ENCODE results near the gene ZC3H15.

The ZC3H15 gene

DNA sequence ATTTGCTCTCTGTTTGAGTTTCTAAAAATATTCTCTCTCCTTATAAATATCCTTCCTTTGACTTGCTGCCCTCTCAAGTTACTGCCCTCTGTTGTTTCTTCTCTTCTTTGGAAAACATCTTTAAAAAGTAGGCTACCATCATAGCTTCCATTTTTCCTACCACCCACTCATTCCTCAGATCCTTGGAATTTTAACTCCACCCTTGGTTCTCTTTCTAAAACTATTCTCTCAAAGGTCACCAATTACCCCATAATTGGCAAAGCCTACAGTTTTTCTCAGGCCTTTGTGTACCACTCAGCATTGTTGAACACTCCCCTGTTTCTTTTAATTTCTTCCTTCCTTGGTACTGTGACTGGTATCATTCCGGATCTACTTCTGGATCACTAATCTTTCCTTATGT, 60.8 kb downstream of the ZC3H15 start:
- Histone ChIP-seq H3K36me3 (ENCODE audit: control insufficient read depth, low read length) (no peaks in the 10 kb centered on the region), H3K9me3 (ENCODE audit: control insufficient read depth, insufficient read depth, low read length) (no peaks in the 10 kb centered on the region), H3F3A (ENCODE audit: control insufficient read depth, insufficient read depth) (no peaks in the 10 kb centered on the region), H3K79me2 (ENCODE audit: control insufficient read depth, low read length) (no peaks in the 10 kb centered on the region), H3K9me2 (replicated peaks; ENCODE audit: control insufficient read depth, low read length) (no peaks in the 10 kb centered on the region), H3K4me3 (ENCODE audit: low read length) (no peak overlapping the region), H3K27me3 (ENCODE audit: control insufficient read depth, low read length) (no peaks in the 10 kb centered on the region), H3K27ac (ENCODE audit: low read depth, low read length) (no peak overlapping the region), H3K4me1 (ENCODE audit: control insufficient read depth, low read length) (no peaks in the 10 kb centered on the region), H4K20me1 (ENCODE audit: control insufficient read depth, insufficient read depth, low read depth, low read length) (no peaks in the 10 kb centered on the region), H3K4me2 (ENCODE audit: low read length) (no peak overlapping the region)
- no peak for TF ChIP-seq EZH2phosphoT487 (IDR thresholded peaks at IDR 0.05; ENCODE audit: borderline replicate concordance, low read length)

DNA sequence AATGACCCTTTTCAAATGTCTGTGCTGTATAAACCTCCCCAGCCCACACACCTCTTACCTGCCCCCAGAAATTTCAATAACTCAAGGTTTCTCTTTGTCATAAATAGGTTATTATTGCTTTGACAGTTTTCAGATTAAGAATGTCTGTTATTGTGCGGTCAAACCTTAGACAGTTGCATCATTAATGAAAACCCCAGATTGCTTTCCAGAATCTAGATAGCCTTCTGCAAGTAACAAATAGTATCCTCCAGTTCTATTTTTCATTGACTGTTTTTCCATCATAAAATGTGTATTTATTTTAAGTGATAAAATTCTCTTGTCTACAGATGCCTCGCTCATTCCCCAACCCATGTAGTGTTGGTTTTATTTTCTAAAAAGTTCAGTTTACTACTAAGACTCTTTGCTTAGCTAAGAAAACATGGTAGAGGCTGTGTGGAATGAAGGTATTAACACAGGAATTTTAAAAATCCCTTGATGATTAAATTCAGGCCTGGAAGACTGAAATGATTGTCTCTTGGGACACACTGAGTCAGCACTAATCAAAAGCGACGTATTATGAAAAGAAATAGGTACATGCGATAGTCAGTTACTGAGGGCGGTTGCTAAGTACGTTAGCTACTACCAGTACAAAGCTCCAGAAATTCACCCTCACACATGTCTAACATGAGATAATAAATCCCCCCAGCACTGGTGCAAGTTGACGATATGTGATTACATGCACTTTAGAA, 65.4 kb downstream of the ZC3H15 start:
- no peak overlapping the region for H3K27ac ChIP-seq (ENCODE audit: low read depth, low read length)
- no peaks in the 10 kb centered on the region for H3F3A ChIP-seq (ENCODE audit: control insufficient read depth, insufficient read depth)
- no peak overlapping the region for H3K4me3 ChIP-seq (ENCODE audit: low read length)
- H3K79me2 ChIP-seq (ENCODE audit: control insufficient read depth, low read length), result no peaks in the 10 kb centered on the region
- no peaks in the 10 kb centered on the region for H3K4me1 ChIP-seq (ENCODE audit: control insufficient read depth, low read length)
- TF ChIP-seq, protein P1, sequence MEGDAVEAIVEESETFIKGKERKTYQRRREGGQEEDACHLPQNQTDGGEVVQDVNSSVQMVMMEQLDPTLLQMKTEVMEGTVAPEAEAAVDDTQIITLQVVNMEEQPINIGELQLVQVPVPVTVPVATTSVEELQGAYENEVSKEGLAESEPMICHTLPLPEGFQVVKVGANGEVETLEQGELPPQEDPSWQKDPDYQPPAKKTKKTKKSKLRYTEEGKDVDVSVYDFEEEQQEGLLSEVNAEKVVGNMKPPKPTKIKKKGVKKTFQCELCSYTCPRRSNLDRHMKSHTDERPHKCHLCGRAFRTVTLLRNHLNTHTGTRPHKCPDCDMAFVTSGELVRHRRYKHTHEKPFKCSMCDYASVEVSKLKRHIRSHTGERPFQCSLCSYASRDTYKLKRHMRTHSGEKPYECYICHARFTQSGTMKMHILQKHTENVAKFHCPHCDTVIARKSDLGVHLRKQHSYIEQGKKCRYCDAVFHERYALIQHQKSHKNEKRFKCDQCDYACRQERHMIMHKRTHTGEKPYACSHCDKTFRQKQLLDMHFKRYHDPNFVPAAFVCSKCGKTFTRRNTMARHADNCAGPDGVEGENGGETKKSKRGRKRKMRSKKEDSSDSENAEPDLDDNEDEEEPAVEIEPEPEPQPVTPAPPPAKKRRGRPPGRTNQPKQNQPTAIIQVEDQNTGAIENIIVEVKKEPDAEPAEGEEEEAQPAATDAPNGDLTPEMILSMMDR (IDR thresholded peaks at IDR 0.05; ENCODE audit: low read depth, low read length, poor library complexity, severe bottlenecking), result no peak
- TF ChIP-seq EZH2phosphoT487 (IDR thresholded peaks at IDR 0.05; ENCODE audit: borderline replicate concordance, low read length), result no peak
- no peak overlapping the region for H3K4me2 ChIP-seq (ENCODE audit: low read length)
- no peaks in the 10 kb centered on the region for H3K9me3 ChIP-seq (ENCODE audit: control insufficient read depth, insufficient read depth, low read length)
- H3K36me3 ChIP-seq (ENCODE audit: control insufficient read depth, low read length), result no peaks in the 10 kb centered on the region
- no peaks in the 10 kb centered on the region for H3K9me2 ChIP-seq (replicated peaks; ENCODE audit: control insufficient read depth, low read length)
- no peaks in the 10 kb centered on the region for H4K20me1 ChIP-seq (ENCODE audit: control insufficient read depth, insufficient read depth, low read depth, low read length)
- no peaks in the 10 kb centered on the region for H3K27me3 ChIP-seq (ENCODE audit: control insufficient read depth, low read length)

DNA sequence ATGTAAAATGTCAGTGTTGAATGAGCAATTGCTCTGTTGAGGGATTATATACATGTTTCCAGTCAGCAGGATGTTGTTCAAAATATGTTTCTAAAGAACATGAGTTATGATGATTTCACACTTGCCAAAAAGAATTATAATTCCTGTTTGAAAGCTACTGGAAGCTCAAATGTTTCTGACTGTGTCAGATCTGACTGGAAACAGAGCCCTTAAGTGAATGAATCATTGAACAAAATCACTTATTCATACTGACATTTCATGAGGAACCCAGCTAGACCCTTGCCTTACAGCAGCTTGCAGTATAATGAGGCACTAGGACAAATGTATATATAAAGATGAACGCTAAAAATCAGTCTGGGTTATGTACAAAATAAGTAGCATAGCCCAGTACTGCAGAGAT, 68.4 kb downstream of the ZC3H15 start:
- Histone ChIP-seq H3K9me2 (replicated peaks; ENCODE audit: control insufficient read depth, low read length) (no peaks in the 10 kb centered on the region; the same call in 1 of the 2 replicates), H4K20me1 (ENCODE audit: control insufficient read depth, insufficient read depth, low read depth, low read length) (no peaks in the 10 kb centered on the region), H3K27me3 (ENCODE audit: control insufficient read depth, low read length) (no peaks in the 10 kb centered on the region), H3K4me1 (ENCODE audit: control insufficient read depth, low read length) (no peaks in the 10 kb centered on the region), H3K79me2 (ENCODE audit: control insufficient read depth, low read length) (no peaks in the 10 kb centered on the region), H3K36me3 (ENCODE audit: control insufficient read depth, low read length) (no peaks in the 10 kb centered on the region), H3K4me2 (ENCODE audit: low read length) (no peak overlapping the region), H3K27ac (ENCODE audit: low read depth, low read length) (no peak overlapping the region), H3K4me3 (ENCODE audit: low read length) (no peak overlapping the region), H3F3A (ENCODE audit: control insufficient read depth, insufficient read depth) (no peaks in the 10 kb centered on the region), H3K9me3 (ENCODE audit: control insufficient read depth, insufficient read depth, low read length) (no peaks in the 10 kb centered on the region)
- no peak for TF ChIP-seq EZH2phosphoT487 (IDR thresholded peaks at IDR 0.05; ENCODE audit: borderline replicate concordance, low read length)
- TF ChIP-seq, protein P1 (IDR thresholded peaks at IDR 0.05; ENCODE audit: low read depth, low read length, poor library complexity, severe bottlenecking), result no peak

DNA sequence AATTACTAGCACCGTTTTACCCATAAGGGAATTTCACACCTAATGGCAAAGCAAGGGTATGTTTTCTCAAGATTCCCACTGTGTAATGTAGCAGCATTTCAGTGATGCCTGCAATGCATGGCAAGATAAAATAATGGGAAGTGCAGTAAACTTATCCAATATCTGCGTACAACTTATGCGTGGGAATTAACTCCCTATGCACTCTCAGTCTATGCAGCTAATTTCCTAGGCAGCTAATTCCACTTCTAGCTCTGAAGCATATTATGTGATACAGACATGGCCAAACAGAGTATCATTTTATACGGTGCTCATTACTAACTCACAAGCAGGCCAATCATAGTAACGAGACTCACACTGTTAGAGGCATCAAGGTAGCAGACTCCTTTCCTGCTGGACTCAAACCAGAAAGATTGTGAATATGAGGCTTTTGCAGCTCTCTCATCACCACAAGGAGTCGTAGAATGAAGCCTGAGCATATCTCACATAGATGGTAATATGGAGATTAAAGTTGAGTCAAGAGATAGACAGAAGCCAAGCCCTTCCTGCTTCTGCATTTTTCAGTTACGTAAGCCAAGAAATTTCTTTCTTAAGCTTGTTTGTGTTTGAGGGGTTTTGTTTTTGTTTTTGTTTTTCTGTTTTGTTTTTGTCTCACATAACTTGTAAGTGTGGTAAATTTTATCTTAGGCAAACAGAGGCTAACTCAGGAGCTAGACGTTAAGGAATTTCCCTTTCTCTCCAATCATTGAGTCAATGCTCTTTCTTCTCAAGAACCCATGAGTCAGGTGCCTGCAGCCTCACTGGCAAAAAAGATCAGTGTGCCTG, 69.0 kb downstream of the ZC3H15 start:
- no peaks in the 10 kb centered on the region for H4K20me1 ChIP-seq (ENCODE audit: control insufficient read depth, insufficient read depth, low read depth, low read length)
- H3K79me2 ChIP-seq (ENCODE audit: control insufficient read depth, low read length), result no peaks in the 10 kb centered on the region
- H3K36me3 ChIP-seq (ENCODE audit: control insufficient read depth, low read length), result no peaks in the 10 kb centered on the region
- H3F3A ChIP-seq (ENCODE audit: control insufficient read depth, insufficient read depth), result no peaks in the 10 kb centered on the region
- TF ChIP-seq EZH2phosphoT487 (IDR thresholded peaks at IDR 0.05; ENCODE audit: borderline replicate concordance, low read length), result no peak
- TF ChIP-seq, protein P1 (IDR thresholded peaks at IDR 0.05; ENCODE audit: low read depth, low read length, poor library complexity, severe bottlenecking), result no peak
- no peak overlapping the region for H3K4me3 ChIP-seq (ENCODE audit: low read length)
- no peaks in the 10 kb centered on the region for H3K9me3 ChIP-seq (ENCODE audit: control insufficient read depth, insufficient read depth, low read length)
- no peaks in the 10 kb centered on the region for H3K27me3 ChIP-seq (ENCODE audit: control insufficient read depth, low read length)
- H3K4me2 ChIP-seq (ENCODE audit: low read length), result no peak overlapping the region
- no peaks in the 10 kb centered on the region for H3K4me1 ChIP-seq (ENCODE audit: control insufficient read depth, low read length)
- H3K27ac ChIP-seq (ENCODE audit: low read depth, low read length), result no peak overlapping the region
- no peaks in the 10 kb centered on the region; the same call in 1 of the 2 replicates for H3K9me2 ChIP-seq (replicated peaks; ENCODE audit: control insufficient read depth, low read length)
